HepG2 (cell line): ENCODE measurements around the gene CABP2. TPM values are rescaled to one million over a fixed set of nuclear protein-coding genes. Genes with fewer than 3 reads are reported as not detected.

Experiments used
- FOXO4 ChIP-seq: sonication (generic); formaldehyde crosslinking; conservative IDR thresholded peaks from 2 replicates; pipeline ENCODE4 v1.8.1; 2023; ENCODE audit warnings: missing genetic modification reagents
- FOXP4 ChIP-seq: sonication (generic); formaldehyde crosslinking; IDR thresholded peaks from 2 replicates; pipeline ENCODE4 v1.4.0; 2020; ENCODE audit warnings: missing genetic modification reagents
- HNRNPK ChIP-seq: fragments of 200-400 bp; formaldehyde crosslinking; IDR thresholded peaks from 2 replicates; pipeline ENCODE4 v1.6.1; 2018; ENCODE audit warnings: low read length, low read depth, moderate library complexity, mild to moderate bottlenecking; ENCODE audit not compliant: poor library complexity, severe bottlenecking
- KMT2B ChIP-seq: IDR thresholded peaks from 2 replicates; pipeline ENCODE4 v1.6.1; 2016; ENCODE audit warnings: missing genetic modification reagents, missing compliant biosample characterization
- MAF1 ChIP-seq: sonication (generic); formaldehyde crosslinking; IDR thresholded peaks from 2 replicates; pipeline ENCODE4 v1.5.0; 2020; ENCODE audit warnings: missing genetic modification reagents, borderline replicate concordance
- MEIS1 ChIP-seq: sonication (generic); formaldehyde crosslinking; IDR thresholded peaks from 2 replicates; pipeline ENCODE4 v1.9.0; 2021; ENCODE audit warnings: mild to moderate bottlenecking, missing genetic modification reagents, moderate library complexity, borderline replicate concordance
- PCBP1 ChIP-seq: fragments of 200-400 bp; formaldehyde crosslinking; IDR thresholded peaks from 2 replicates; pipeline ENCODE4 v1.6.1; 2017; ENCODE audit warnings: mild to moderate bottlenecking, low read depth, low read length, borderline replicate concordance
- THAP11 ChIP-seq: IDR thresholded peaks from 2 replicates; pipeline ENCODE4 v1.6.1; 2016; ENCODE audit warnings: missing biosample characterization, missing genetic modification reagents
- WIZ ChIP-seq: sonication (generic); formaldehyde crosslinking; IDR thresholded peaks from 2 replicates; pipeline ENCODE4 v1.5.1; 2020; ENCODE audit warnings: mild to moderate bottlenecking, missing genetic modification reagents
- ZHX2 ChIP-seq, 2 experiments: sonication (generic) in 1 of 2; formaldehyde crosslinking in 1 of 2; IDR thresholded peaks; 2 replicates each; pipeline versions ENCODE4 v1.6.1 to v1.9.0; 2014 to 2022; ENCODE audit warnings: antibody characterized with exemption in 1 of 2, borderline replicate concordance in 1 of 2, inconsistent platforms in 1 of 2, low read depth in 1 of 2, missing genetic modification reagents in 1 of 2
- ZNF224 ChIP-seq: sonication (generic); formaldehyde crosslinking; IDR thresholded peaks from 2 replicates; pipeline ENCODE4 v1.5.0; 2020; ENCODE audit warnings: mild to moderate bottlenecking, missing genetic modification reagents
- ZNF282 ChIP-seq: fragments of 450-650 bp; IDR thresholded peaks from 2 replicates; pipeline ENCODE4 v1.6.1; 2018; ENCODE audit not compliant: partially characterized antibody
- ZNF747 ChIP-seq: sonication (generic); formaldehyde crosslinking; IDR thresholded peaks from 2 replicates; pipeline ENCODE4 v1.8.1; 2023; ENCODE audit warnings: missing genetic modification reagents, mild to moderate bottlenecking, borderline replicate concordance
- ZSCAN20 ChIP-seq: sonication (generic); formaldehyde crosslinking; IDR thresholded peaks from 2 replicates; pipeline ENCODE4 v1.4.0; 2020; ENCODE audit warnings: missing genetic modification reagents, mild to moderate bottlenecking, borderline replicate concordance
- polyA plus RNA-seq, 8 experiments: library from polyadenylated mRNA; depleted of rRNA in 3 of 8; stranded (reverse) in 7 of 8; unstranded in 1 of 8; fragments of >200 nt; fragmentation: Illumina TruSeq in 4 of 8; extraction: Trizol in 4 of 8; gene quantifications; 2 replicates each; pipeline versions ENCODE4 v1.2.1 to v1.2.3, GENCODE V29; 2011 to 2016; ENCODE audit warnings: low read depth in 4 of 8, missing spikeins in 1 of 8, mixed read lengths in 1 of 8; ENCODE audit not compliant: insufficient read depth in 1 of 8
- total RNA-seq, 5 experiments: library from RNA; depleted of rRNA; stranded (reverse); fragments of >200 nt; fragmentation: Illumina TruSeq; extraction: Trizol; gene quantifications; 2 replicates each; pipeline ENCODE4 v1.2.3, GENCODE V29; 2016; ENCODE audit warnings: low read depth in 1 of 5
- TF ChIP-seq, protein P1 (sequence below): sonication (generic); formaldehyde crosslinking; IDR thresholded peaks from 2 replicates; pipeline ENCODE4 v1.5.1; 2020; ENCODE audit warnings: mild to moderate bottlenecking, missing genetic modification reagents, borderline replicate concordance
- TF ChIP-seq, protein P2 (sequence below), 2 experiments: fragments of 450-650 bp in 1 of 2; sonication (generic) in 1 of 2; formaldehyde crosslinking; IDR thresholded peaks; 2 replicates each; pipeline versions ENCODE4 v1.5.0 to v1.8.0; 2020 to 2022; ENCODE audit warnings: mild to moderate bottlenecking in 1 of 2, missing genetic modification reagents in 1 of 2

CABP2 gene
- total and polyA plus RNA-seq, 2 of the 13 experiments (the other 11 are each of a cell fraction or from before 2014, with no cell fraction given), result not detected

- no peak for TF ChIP-seq ZNF282
- no peak; the same call in 1 of the 2 replicates for TF ChIP-seq KMT2B (CRISPR knock-in tag)
- peak; percentile 73 for TF ChIP-seq ZSCAN20 (CRISPR knock-in tag)
- TF ChIP-seq MEIS1 (CRISPR knock-in tag), result peak; percentile 60; the same call in 1 of the 2 replicates
- no peak for TF ChIP-seq WIZ (CRISPR knock-in tag)
- TF ChIP-seq MAF1 (CRISPR knock-in tag), result 0 out of 2 replicates have a peak, but pooled peaks have one; percentile 54
- TF ChIP-seq FOXP4 (CRISPR knock-in tag), result 0 out of 2 replicates have a peak, but pooled peaks have one; percentile 53
- TF ChIP-seq HNRNPK, result no peak
- TF ChIP-seq, protein P1, sequence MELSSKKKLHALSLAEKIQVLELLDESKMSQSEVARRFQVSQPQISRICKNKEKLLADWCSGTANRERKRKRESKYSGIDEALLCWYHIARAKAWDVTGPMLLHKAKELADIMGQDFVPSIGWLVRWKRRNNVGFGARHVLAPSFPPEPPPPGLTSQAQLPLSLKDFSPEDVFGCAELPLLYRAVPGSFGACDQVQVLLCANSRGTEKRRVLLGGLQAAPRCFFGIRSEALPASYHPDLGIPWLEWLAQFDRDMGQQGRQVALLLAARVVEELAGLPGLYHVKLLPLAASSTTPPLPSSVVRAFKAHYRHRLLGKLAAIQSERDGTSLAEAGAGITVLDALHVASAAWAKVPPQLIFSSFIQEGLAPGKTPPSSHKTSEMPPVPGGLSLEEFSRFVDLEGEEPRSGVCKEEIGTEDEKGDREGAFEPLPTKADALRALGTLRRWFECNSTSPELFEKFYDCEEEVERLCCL, result no peak
- TF ChIP-seq, protein P2, sequence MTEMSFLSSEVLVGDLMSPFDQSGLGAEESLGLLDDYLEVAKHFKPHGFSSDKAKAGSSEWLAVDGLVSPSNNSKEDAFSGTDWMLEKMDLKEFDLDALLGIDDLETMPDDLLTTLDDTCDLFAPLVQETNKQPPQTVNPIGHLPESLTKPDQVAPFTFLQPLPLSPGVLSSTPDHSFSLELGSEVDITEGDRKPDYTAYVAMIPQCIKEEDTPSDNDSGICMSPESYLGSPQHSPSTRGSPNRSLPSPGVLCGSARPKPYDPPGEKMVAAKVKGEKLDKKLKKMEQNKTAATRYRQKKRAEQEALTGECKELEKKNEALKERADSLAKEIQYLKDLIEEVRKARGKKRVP (CRISPR knock-in tag; IDR thresholded peaks at IDR 0.05), result no peak
- peak; percentile 85 for TF ChIP-seq THAP11 (CRISPR knock-in tag)
- TF ChIP-seq FOXO4 (CRISPR knock-in tag), result 0 out of 2 replicates have a peak, but pooled peaks have one; percentile 88
- TF ChIP-seq PCBP1, result 0 out of 2 replicates have a peak, but pooled peaks have one; percentile 9
- TF ChIP-seq ZNF224 (CRISPR knock-in tag), result 0 out of 2 replicates have a peak, but pooled peaks have one; percentile 15
- no peak for TF ChIP-seq ZNF747 (CRISPR knock-in tag)
- peak; percentile 74; the same call in 1 of the 2 replicates for TF ChIP-seq ZHX2 (IDR thresholded peaks at IDR 0.05; ENCODE audit: low read depth)
- TF ChIP-seq ZHX2 (CRISPR knock-in tag; IDR thresholded peaks at IDR 0.05; ENCODE audit: borderline replicate concordance), result no peak
Observed at GRCh38 chr11:67508486-67509121, 14.6 kb downstream of the CABP2 start (continued).
